K562 (cell line): ENCODE results near the gene ROPN1L. TPM values are rescaled to one million over a fixed set of nuclear protein-coding genes. Genes with fewer than 3 reads are reported as not detected.

Experiments used
- HDAC1 ChIP-seq, 2 experiments: fragments of 450-650 bp; IDR thresholded peaks; 2 replicates each; pipeline ENCODE4 v1.6.1; 2016 to 2017; ENCODE audit warnings: inconsistent platforms in 1 of 2, mild to moderate bottlenecking in 1 of 2, moderate library complexity in 1 of 2
- HMGN3 ChIP-seq: IDR thresholded peaks from 2 replicates; pipeline ENCODE4 v1.6.1; 2011; ENCODE audit warnings: borderline replicate concordance, low read depth, mild to moderate bottlenecking, mixed read lengths, low read length; ENCODE audit not compliant: insufficient read length; ENCODE audit errors: extremely low read depth
- MAFF ChIP-seq: IDR thresholded peaks from 2 replicates; pipeline ENCODE4 v1.6.1; 2012; ENCODE audit warnings: low read length, improper control_type of control experiment
- MCM2 ChIP-seq: fragments of 450-650 bp; IDR thresholded peaks from 2 replicates; pipeline ENCODE4 v1.6.1; 2017; ENCODE audit warnings: low read depth, mild to moderate bottlenecking
- MCM3 ChIP-seq: fragments of 450-650 bp; IDR thresholded peaks from 2 replicates; pipeline ENCODE4 v1.6.1; 2016
- MCM7 ChIP-seq, 2 experiments: fragments of 450-650 bp; IDR thresholded peaks; 2 replicates each; pipeline ENCODE4 v1.6.1; 2016 to 2018
- POLR2B ChIP-seq: fragments of 450-650 bp; IDR thresholded peaks from 2 replicates; pipeline ENCODE4 v1.6.1; 2018; ENCODE audit warnings: low read depth; ENCODE audit not compliant: partially characterized antibody
- SAFB ChIP-seq: fragments of 200-400 bp; formaldehyde crosslinking; IDR thresholded peaks from 2 replicates; pipeline ENCODE4 v1.6.1; 2017; ENCODE audit warnings: low read depth, low read length, borderline replicate concordance
- TCF7 ChIP-seq: sonication (generic); IDR thresholded peaks from 2 replicates; pipeline ENCODE4 v1.6.1; 2016; ENCODE audit warnings: antibody characterized with exemption, borderline replicate concordance
- ZBTB33 ChIP-seq: sonication (generic); formaldehyde crosslinking; IDR thresholded peaks from 2 replicates; pipeline ENCODE4 v1.8.1; 2023; ENCODE audit warnings: mild to moderate bottlenecking, missing genetic modification reagents
- ZFX ChIP-seq: sonication (generic); formaldehyde crosslinking; IDR thresholded peaks from 2 replicates; pipeline ENCODE4 v1.8.0; 2022; ENCODE audit warnings: mild to moderate bottlenecking, missing genetic modification reagents, moderate library complexity
- ZNF232 ChIP-seq: sonication (generic); formaldehyde crosslinking; IDR thresholded peaks from 2 replicates; pipeline ENCODE4 v1.8.0; 2022; ENCODE audit warnings: mild to moderate bottlenecking, missing genetic modification reagents
- ZNF253 ChIP-seq: fragments of 250-450 bp; sonication (Bioruptor Pico); conservative IDR thresholded peaks from 2 replicates; pipeline ENCODE4 v1.6.1; 2021; ENCODE audit warnings: mild to moderate bottlenecking
- ZNF41 ChIP-seq: fragments of 250-450 bp; sonication (Bioruptor Pico); conservative IDR thresholded peaks from 2 replicates; pipeline ENCODE4 v1.4.0; 2020; ENCODE audit warnings: mild to moderate bottlenecking
- ZNF444 ChIP-seq: fragments of 250-450 bp; sonication (Bioruptor Pico); IDR thresholded peaks from 2 replicates; pipeline ENCODE4 v1.4.0; 2020; ENCODE audit warnings: mild to moderate bottlenecking, moderate library complexity
- ZNF592 ChIP-seq: fragments of 450-650 bp; IDR thresholded peaks from 2 replicates; pipeline ENCODE4 v1.6.1; 2017; ENCODE audit warnings: antibody characterized with exemption, mild to moderate bottlenecking
- ZNF778 ChIP-seq: fragments of 450-650 bp; formaldehyde crosslinking; IDR thresholded peaks from 2 replicates; pipeline ENCODE4 v1.4.0; 2020; ENCODE audit warnings: mild to moderate bottlenecking, moderate library complexity
- ZNF79 ChIP-seq: fragments of 250-450 bp; sonication (Bioruptor Pico); IDR thresholded peaks from 2 replicates; pipeline ENCODE4 v1.4.0; 2020; ENCODE audit warnings: low read depth, mild to moderate bottlenecking, moderate library complexity
- polyA plus RNA-seq, 8 experiments: library from polyadenylated mRNA; depleted of rRNA in 4 of 8; stranded (reverse) in 5 of 8; unstranded in 3 of 8; fragments of >200 nt; fragmentation: Nextera tagmentation in 2 of 8; fragmentation: Illumina TruSeq in 1 of 8; extraction: Ambion mirVana in 2 of 8; extraction: Trizol in 1 of 8; gene quantifications; 2 replicates each; pipeline versions ENCODE4 v1.2.1 to v1.2.3, GENCODE V29; 2011 to 2014; ENCODE audit warnings: inconsistent platforms in 1 of 8, missing spikeins in 1 of 8
- total RNA-seq, 7 experiments: library from RNA; depleted of rRNA in 6 of 7; stranded (reverse); fragments of >200 nt in 6 of 7; fragmentation: Illumina TruSeq in 2 of 7; extraction: Trizol in 2 of 7; gene quantifications; 2 replicates each; pipeline versions ENCODE4 v1.2.1 to v1.2.3, GENCODE V29; 2011 to 2021; ENCODE audit warnings: low replicate concordance in 1 of 7
- TF ChIP-seq, protein P1 (sequence below): IDR thresholded peaks from 2 replicates; pipeline ENCODE4 v1.6.1; 2016; ENCODE audit warnings: missing genetic modification characterization, missing compliant biosample characterization
- TF ChIP-seq, protein P2 (sequence below), 2 experiments: IDR thresholded peaks in 1 of 2; conservative IDR thresholded peaks in 1 of 2; 2 replicates each; pipeline ENCODE4 v1.6.1; 2016; ENCODE audit warnings: low read depth in 2 of 2, mild to moderate bottlenecking in 1 of 2, missing compliant biosample characterization in 1 of 2, missing genetic modification characterization in 1 of 2, moderate library complexity in 1 of 2

Gene ROPN1L
- total and polyA plus RNA-seq, 9 of the 15 experiments (the other 6 are each of a cell fraction or from before 2014, with no cell fraction given), result 0.04 to 0.85 (median 0.24) TPM; not detected in 3

DNA sequence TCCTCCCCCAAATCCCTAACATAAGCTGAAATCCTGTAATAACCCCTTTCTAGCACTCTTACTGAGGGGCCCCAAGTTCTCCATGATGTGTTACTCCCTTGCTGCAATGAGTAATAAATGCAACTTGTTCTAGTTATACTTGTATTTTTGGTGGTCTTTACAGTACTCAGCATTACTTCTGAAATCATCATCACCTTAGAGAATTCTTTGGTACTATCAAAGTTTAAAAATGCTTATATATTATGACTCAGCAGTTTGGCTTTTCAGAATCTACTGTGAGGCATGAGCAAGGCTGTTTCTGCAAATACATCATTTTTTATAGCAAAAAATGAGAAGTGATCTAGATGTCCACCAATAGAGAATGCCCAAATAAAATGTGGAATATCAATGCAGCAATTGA, 20.7 kb upstream of the ROPN1L start (continued):
- TF ChIP-seq ZNF592 (peak; percentile 44), POLR2B (no peak), ZNF79 (CRISPR knock-in tag) (no peak), MCM3 (no peak), MAFF (peak; percentile 94), ZBTB33 (CRISPR knock-in tag) (no peak), SAFB (no peak), ZNF232 (CRISPR knock-in tag) (no peak), ZNF253 (no peak), ZNF778 (no peak), HDAC1 (IDR thresholded peaks at IDR 0.05) (no peak), MCM7 (IDR thresholded peaks at IDR 0.05) (no peak), MCM2 (no peak), ZNF41 (CRISPR knock-in tag) (no peak), TCF7 (no peak), ZFX (no peak), HMGN3 (no peak), ZNF444 (no peak)
- TF ChIP-seq, protein P1, sequence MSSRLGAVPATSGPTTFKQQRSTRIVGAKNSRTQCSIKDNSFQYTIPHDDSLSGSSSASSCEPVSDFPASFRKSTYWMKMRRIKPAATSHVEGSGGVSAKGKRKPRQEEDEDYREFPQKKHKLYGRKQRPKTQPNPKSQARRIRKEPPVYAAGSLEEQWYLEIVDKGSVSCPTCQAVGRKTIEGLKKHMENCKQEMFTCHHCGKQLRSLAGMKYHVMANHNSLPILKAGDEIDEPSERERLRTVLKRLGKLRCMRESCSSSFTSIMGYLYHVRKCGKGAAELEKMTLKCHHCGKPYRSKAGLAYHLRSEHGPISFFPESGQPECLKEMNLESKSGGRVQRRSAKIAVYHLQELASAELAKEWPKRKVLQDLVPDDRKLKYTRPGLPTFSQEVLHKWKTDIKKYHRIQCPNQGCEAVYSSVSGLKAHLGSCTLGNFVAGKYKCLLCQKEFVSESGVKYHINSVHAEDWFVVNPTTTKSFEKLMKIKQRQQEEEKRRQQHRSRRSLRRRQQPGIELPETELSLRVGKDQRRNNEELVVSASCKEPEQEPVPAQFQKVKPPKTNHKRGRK (tag), result no peak
- TF ChIP-seq, protein P2, sequence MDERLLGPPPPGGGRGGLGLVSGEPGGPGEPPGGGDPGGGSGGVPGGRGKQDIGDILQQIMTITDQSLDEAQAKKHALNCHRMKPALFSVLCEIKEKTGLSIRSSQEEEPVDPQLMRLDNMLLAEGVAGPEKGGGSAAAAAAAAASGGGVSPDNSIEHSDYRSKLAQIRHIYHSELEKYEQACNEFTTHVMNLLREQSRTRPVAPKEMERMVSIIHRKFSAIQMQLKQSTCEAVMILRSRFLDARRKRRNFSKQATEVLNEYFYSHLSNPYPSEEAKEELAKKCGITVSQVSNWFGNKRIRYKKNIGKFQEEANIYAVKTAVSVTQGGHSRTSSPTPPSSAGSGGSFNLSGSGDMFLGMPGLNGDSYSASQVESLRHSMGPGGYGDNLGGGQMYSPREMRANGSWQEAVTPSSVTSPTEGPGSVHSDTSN (CRISPR knock-in tag; IDR thresholded peaks at IDR 0.05; ENCODE audit: low read depth), result no peak
- TF ChIP-seq, protein P2 (tag; conservative IDR thresholded peaks at IDR 0.05; ENCODE audit: low read depth), result 0 out of 2 replicates have a peak, but pooled peaks have one; percentile 8
